Fibroblast of the conjunctiva (primary cell): ENCODE data around the gene LSM11.

Source experiments
- DNase-seq: peaks from one replicate; pipeline ENCODE4 v3.0.0-alpha.2; 2010; ENCODE audit warnings: low read depth

The LSM11 gene

DNA sequence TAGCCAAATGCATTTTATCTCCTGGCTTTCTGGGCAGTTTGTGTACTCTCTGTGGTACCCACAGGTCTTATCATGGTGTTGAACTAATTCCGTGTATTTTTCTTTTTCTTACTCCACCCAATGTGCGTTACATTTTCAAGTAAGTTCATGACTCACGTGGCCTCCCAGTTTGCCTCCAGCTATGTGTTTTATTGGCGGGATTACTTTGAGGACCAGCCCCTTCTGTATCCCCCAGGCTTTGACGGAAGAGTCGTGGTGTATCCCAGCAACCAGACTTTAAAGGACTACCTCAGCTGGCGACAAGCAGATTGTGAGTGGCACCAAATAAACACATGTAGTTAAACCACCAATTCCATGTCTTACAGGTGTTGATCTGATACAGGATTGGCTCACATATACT lies 9.1 kb upstream of the LSM11 start:
- DNase-seq = no peak

DNA sequence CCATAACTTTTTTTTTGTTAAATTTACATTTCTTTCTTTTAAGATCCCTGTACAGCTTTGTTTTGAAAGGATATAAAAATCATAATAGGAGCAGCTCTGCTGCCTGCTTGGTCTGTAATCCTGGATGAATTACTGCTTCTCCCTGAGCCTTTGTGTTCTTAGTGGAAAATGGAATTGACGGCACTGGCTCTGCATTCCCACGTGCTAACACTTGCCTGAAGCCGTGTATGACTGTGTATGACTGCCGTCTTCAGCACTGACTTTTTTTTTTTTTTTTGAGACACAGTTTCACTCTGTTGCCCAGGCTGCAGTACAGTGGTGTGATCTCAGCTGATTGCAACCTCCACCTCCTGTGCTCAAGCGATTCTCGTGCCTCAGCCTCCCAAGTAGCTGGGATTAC lies 7.5 kb upstream of the LSM11 start:
- DNase-seq = no peak

DNA sequence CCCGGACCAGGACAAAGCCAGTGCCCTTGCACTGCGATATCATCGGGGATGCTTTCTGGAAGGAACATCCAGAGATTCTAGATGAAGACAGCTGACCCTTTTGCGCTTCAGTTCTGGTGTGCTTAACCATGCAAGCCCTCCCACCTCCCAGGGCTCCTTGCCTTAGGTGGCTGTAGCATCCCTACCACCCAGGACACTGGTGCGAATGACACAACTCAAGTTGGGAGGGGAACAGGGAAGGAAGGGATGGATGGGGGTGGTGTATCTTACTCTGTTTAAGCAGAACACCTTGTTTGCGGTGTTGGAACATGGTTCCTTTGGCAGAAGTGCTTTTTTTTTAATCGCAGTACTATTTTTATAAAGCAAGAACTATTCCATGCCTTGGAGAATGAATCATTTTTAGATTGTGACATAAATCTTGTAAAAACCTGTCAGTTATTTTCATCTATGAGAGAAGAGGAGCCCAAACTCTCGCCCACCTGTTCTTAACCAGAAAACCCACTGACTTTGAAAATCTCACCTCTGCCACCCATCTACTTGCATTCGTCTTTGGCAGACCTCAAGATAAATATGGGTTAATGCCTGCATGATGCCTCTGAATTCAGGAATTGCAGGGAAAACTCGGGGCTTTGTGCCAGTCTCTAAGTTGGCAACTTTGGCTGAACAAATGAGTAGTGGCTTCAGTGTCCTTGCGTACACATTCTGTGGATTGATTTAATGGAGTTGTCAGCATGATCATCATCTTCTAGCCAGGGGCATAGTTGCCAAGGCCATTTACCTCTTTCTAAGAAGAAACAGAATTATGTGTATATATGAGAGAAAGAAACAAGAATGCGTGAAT lies 3.9 kb upstream of the LSM11 start:
- no peak for DNase-seq

DNA sequence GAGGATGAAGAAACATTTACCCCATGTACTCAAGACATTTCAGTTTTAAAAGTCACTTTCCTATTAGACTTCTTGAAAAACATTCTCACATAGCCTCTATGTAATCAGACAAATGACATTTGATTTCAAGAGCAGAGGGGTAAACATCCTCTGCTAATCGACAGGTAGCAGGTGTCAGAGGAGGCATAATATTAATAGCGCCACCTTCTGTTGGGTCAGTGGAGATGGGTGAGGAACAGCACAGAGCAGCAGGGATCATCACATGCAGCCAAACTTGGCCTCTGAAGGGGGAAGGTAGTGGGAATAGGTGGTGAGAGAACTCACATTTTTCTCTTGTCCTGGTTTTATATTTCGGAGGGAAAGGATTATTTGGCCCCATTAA lies 3.3 kb upstream of the LSM11 start:
- DNase-seq = no peak

DNA sequence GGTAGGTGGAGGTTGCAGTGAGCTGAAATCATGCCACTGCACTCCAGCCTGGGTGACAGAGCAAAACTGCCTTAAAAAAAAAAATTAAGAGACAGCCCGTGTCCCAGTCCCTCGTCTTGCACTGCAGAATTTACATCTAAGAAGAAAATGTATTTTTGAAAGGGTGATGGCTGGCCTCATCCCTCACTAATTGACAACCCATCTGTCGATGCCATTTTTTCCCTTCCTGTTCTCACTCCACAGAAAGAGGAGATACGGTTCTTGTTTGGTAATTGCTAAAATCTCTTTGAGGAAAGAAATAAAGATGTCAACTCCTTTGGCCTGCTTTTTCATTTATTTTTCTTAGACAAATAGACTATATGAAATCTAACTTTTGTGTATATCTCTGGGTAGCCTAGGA lies 2.4 kb upstream of the LSM11 start:
- no peak for DNase-seq

DNA sequence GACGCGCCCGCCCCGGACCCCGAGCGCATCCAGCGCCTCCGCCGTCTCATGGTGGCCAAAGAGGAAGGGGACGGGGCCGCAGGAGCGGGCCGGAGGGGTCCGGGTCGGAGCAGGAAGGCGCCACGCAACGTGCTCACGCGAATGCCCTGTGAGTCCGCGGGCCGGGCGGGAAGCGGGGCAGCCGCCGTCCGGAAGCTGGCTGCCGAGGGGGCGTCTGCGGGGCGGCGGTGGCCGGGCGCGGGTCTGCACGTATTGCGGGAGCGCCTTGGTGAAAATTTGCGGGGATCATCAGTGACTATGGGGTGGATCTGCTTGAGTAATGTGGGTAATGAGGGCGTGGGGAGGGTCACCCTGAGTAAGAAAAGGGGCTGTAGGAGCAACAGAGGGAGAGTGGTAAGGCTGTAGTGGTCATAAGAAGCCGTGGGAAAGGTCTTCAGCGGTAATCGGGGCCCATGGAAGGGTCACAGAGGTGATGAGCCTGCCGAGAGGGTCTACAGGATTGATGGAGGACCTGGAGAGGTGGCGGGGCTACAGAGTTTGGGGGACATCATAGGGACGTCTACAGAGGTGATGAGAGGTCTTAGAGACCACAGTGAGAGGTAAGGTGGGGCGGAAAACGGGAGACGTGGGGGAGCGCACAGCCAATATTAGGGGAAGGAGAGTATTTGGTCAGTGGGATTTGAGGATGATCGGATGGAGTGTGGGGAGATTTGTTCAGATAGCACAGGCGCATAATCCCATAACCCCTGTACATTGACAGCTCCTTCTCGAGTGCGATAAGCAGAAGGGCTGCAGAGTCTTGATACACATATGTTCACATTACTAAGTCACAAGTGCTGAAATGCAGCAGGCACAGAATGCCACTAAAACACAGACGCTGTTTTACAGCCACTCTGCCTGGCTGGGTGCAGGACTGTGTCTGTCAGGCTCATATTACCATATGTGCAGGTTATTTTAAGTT lies 819 bp downstream of the LSM11 start:
- DNase-seq = no peak

DNA sequence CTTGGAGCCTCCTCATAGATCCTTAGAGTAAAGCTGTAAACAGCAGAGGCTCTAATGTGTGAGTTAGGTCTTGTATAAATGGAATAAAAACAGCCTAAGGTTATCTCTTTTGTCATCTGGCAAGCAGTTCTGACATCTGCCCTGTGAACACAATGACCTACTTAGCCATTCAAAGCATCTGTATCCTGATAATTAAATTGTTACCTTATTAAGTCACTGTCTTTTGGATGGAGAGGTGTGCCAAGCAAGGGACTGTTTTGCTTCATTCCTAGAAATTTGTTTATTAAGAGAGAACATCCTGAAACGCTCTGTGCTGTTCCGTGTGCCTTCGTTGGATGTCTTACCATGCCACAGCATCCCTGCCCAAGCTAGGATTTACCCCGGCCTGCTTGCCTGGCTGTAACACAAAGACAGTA lies 1.5 kb downstream of the LSM11 start:
- DNase-seq = no peak

DNA sequence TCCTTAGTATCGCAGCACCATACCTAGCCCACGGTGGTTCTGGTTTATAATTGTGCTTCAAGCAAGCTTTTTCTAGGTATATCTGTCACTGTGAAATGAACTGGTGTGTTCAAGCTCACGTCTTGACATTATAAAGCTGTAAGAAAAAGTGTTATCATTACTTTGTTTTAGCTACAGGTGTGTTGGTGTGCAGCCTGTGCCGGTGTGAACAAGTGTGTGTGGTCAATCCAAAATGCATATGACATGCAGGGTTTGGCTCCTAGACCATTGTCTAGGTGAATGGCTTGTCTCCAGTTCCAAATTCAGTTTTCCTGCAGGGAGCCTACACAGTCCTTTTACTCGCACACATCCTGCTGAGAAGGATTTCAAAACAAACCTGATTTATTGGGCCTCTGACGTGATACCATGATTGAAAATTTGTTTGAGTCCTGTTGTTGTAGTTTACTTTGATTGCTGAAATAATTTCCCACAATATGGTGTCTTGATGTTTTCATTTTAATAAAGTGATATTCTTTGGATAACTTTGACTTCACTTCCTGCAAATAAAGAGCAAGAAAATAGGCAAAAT lies 3.7 kb downstream of the LSM11 start:
- no peak for DNase-seq

DNA sequence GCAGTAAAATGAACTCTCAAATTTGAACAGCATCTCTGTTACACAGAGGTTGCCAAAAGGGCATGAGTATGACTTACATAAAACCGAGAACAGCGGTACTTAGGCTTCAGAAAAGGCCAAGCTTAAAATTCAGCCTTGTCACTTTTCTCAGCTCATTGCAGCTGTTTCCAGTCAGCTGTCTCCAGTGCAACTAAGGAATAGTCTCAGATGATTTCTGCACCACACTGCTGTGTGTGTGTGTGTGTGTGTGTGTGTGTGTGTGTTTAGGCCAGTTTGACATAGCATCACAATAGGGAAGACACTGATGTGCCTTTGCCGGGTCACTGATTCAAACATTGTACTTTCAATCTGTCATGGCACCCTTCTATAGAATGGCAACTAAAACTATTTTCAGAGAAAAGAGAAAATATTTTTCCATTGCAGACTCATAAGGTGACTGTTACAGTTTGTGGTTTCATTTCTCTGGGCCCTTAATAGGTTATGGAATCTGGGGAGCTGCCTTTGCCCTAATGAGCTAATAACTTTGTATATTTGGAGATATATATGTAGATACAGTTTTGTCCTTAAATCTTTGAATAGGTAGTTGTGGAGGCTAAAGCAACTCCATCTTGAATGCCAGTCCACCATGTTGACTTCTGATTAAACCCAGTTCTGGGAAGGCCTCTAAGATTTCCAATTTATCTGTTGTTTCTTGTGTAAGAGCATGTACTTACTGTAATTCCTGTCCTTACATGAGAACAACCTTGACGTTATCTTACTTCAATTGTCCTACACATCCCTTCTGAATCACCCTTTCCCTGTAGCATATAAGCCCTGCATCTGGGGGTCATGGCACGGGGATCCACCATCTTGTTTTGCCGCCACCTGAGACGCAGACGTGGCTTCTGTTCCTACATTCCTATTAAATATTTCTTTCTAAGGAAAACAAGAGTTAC lies 4.5 kb downstream of the LSM11 start:
- DNase-seq = no peak

DNA sequence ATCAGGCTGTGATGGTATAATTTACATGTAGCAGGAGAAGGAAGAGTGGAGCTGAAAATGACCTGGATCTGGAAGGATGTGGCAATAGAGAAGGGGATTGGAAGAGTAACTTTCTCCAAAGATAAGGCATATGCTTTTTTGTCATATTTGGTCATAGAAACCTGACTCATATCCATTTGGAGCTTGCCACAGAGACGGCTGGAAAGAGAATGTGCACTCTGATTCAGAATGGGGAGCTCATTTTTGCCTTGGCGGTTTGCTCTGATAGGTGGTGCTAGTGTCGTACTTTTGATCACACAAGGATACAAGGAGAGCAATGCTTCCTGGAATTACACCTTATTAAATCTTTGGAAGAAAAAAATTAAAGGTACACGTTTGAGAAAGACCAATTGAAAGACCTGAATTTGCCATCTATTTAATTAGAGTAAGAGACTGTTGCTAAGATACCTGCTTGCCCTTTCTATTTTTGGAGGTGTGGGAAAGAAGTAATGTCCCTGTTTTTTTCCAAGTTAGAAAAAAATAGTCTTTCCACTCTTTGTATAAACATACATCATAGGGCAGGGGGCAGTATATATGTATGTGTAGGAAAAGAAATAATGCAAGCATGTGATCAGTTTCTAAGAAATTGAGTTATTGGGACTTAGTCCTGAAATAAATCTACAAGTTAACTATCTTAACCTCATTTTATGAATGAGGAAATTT lies 5.4 kb downstream of the LSM11 start:
- DNase-seq = no peak

DNA sequence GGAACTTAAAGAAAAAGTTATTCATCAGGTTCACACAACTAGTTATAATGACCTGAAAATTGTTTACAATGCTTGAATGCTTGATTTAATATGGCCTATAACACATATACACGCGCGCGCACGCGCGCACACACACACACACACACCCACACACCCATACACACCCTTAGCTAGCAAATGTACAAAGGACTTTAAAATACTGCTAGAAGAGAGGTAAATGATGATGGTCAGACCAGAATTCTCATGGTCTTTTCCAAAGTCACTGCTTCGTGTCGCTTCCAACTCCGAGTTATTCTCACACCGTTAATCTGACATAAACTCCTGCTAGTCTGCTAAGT lies 5.9 kb downstream of the LSM11 start:
- DNase-seq = no peak

DNA sequence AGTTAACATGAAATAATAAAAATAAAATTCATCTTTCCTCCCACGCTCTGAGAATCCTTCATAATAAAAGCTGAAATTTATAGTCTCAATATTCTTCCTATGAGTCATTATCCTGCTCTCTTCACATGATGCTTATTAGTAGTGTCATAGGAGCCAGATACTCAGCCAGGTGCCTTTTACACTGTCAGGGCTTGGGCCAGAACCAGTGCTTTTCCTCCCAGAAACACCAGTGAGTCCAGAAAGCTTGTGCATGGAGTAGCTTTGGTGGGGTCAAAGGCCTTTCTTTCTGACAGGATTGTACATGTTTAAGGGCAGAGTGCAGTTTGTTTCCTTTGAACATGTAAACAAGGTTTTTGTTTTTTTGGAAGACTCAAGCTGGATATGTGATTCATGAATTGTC lies 6.8 kb downstream of the LSM11 start:
- no peak for DNase-seq

DNA sequence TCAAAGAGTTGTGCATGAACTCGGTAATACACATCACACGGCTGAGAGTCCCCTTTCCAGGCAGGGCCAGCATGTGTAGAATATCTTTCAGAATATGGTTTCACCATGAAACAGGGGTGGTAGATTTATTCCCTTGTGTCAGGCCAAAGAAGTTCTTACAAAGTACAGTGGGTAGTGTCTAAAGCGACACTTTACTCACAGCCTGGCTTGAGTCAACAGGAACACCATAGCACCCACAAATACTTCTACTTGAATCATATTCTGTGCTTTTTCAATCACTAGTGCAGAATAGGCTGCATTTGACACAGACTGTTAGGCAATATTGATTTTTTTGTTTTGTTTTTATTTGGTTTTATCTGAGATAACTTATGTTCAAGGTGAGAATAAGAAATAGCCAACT lies 12.6 kb downstream of the LSM11 start:
- DNase-seq = no peak

DNA sequence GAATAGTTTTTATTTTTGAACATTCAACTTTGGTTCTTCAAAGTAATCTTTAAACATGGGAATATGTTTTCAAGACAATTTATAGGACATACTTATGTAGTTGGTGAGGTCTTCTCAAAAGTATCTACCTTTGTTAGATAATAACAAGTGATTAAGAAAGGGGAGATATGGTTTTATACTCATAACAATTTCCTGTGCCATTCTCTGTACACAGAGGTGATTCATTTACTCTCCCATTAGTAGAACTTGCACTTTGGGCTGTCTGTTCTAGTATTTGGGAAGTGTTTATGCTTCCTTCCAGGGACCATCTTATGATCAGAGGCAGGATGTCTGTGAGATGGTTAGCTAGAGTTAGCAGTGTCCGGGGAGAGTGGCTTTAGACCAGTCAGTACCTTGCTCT lies 15.2 kb downstream of the LSM11 start:
- DNase-seq = no peak

DNA sequence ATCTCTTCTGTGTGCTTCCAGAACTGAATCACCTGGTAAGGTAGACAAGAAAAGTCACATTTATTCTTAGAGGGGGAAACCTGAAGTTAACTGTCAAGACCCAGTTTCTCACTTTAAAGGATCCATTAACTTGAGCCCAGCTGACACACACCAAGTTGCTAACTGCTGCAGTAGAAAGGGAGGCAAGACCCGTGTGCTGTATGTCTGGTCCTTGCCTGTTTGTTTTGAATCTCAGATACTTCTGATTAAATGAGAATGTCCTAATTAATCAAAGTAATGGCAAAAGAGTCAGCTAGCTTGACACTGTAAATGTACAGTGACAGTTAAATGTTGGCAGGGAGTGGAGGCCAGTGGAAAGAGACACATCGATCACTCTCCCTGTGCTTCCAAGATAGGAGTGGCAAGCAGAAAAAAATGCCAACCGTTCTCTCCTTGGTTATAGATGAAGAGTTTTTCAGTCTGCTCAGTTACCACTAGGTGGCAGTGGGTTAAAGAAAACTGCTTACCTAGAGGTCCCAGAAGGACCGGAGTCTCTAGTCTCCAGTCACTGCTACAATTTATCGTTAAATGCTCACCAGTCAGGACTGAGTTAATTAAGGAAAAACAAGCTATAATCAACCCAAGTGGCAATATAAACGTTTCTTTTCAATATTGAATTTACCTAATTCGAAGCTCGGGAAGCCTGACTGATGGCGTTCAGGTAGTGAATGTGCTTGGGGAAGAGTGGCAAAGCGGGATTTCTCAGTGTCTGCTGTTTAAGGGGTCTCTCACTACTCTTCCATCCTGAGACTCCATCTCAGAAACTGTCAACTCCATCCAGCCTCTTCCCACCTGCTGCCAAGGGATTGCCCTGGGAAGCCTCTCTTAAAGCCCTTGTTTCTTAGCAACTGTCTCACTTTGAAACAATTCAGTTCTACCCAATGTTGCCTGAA lies 18.4 kb downstream of the LSM11 start:
- peak; percentile 71 for DNase-seq

DNA sequence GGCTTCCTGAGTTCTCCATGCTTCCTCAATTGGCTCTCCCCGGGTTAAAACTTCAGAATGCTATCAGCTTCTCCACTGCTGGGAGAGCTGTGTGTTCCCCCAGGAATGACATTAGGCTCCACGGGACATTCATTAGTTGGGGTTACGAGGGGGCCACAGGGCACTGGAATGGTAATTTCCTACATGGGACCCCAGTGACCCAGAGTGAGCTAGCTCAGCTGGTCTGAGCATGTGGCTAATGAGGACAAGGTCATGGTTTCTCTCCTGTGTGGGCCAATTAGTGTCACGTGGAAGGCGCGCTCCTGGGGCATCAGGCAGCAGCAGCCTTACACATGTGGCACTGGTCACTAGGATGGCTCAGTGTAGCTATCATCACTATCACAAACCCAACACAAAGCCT lies 21.0 kb downstream of the LSM11 start:
- DNase-seq = no peak

DNA sequence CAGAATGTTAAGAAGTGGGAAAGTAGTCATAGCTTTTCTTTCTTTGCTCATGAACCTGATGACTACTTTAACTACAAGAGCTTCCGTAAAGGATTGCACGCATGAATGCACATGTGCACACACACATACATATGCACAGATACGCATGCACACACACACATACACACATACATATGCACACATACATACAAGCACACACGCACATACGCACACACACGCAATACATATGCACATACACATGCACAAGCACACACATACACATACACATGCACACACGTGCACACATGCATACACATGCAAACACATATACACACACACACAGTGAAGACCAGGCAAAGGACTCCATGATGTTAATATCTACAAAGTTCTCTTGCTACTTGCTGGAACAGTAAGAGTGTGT lies 22.9 kb downstream of the LSM11 start:
- DNase-seq = no peak

DNA sequence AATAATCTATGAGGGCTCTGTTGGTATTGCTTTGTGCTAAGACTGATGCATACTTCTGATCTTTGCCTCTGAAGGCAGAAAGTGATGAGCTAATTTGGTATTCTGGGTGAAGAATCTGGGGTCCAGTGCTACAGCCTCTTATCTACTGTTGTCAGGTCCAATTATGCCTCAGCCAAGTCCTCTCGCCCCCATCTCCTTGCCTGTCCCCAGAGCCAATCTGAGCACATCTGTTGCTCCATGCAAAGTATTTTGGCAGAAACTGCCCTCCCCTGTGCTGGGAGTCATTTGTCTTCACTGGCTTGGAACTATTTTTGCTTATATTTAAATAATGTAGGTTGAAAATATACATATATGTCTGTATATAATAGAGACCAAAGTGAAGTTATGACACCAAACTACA lies 23.4 kb downstream of the LSM11 start:
- DNase-seq = no peak

DNA sequence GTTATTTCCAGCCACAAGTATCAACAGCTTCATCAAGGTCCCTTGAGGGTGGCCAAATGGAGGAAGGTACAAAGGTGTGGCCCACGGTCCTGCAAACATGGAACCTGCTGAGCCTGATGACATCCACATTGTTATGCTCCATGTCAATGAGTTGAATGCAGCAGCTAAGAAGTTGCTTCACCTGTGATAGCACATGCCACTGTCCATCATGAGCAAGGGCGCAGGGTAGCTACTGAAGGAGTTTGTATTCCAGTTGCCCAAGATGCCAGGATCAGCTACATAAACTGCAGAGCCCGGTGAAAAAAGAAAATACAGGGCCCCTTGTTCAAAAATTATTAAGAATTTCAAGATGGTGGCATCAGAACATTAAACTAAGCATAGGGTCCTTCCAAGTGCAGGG lies 24.2 kb downstream of the LSM11 start:
- DNase-seq = no peak

DNA sequence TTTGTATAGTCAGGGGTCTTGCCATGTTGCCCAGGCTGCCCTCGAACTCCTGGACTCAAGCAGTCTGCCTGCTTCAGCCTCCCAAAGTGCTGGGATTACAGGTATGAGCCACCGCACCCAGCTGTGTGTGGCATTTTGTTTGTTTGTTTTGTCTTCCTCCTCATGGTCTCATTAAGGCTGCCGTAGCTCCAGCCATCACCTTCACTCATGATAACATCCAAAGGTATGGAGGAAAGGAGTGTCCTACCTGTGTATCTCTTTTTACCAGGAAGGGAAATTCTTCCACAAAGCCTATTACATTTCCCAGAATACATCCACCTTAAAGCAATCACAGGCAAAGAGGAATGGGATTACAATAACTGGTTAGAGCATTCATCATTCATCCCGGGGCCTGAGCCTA lies 27.2 kb downstream of the LSM11 start:
- no peak for DNase-seq
